HG03139 (cell line): ENCODE data around the gene SMIM12.

Experiments
- ATAC-seq: cut with Tn5 transposase; IDR thresholded peaks from one replicate; pipeline ENCODE4 v1.9.1; 2021; ENCODE audit not compliant: unreplicated experiment

The SMIM12 gene

DNA sequence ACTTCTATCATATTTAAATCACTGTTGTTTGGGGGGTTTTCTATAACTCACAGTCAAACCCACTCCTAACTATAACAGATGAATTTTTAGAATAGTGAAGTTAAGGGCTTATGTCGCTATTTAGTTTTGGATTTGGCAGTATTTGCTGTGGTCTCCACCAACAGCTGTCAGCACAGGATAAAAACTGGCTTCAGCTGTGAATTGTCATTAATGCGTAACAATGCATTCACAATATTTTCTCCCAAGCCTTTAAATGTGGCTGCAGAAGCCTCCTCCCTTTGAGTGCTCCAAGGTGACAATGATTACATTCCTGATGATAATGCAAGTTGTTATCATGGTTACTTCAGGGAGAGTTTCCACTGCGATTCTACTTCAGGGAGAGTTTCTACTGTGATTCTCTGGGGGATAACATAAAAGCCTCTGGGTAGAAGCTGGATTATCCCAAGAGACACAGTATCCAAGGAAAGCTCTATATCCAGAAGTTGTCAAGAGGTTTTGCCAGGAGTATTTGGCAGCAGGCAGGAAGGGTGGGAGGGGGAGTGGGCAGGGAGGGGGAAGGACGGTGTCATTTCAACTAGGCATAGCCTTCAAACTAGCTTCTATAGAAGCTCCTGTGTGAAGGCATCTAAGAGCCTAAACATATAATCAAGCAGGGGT is 14.9 kb upstream of the SMIM12 start:
- no peak for ATAC-seq

GRCh38 chr1:34872133-34872503 is 12.6 kb upstream of the SMIM12 start:
- no peak for ATAC-seq

- ATAC-seq = no peak
Measured at GRCh38 chr1:34871443-34872132, 12.0 kb upstream of the SMIM12 start.

GRCh38 chr1:34870395-34870794 is 10.8 kb upstream of the SMIM12 start:
- no peak for ATAC-seq

DNA sequence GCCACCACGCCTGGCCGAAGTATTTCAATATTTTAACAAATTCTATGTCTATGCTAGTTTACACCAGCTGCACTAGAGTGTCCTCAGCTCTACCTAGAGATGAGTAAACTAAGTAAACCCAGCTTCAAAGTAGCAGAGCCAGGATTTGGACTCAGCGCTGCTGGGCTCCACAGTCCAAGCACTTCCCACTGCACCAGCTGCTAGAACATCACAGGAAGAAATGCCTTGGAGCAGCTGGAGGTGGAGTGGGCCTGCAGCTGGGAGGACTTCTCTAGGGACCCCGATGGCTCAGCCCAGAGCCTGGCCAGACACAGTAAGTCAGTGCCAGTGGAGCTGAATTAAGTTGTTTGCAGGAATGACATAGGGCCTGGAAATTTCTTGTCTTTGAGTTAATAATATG is 10.2 kb upstream of the SMIM12 start:
- no peak for ATAC-seq

DNA sequence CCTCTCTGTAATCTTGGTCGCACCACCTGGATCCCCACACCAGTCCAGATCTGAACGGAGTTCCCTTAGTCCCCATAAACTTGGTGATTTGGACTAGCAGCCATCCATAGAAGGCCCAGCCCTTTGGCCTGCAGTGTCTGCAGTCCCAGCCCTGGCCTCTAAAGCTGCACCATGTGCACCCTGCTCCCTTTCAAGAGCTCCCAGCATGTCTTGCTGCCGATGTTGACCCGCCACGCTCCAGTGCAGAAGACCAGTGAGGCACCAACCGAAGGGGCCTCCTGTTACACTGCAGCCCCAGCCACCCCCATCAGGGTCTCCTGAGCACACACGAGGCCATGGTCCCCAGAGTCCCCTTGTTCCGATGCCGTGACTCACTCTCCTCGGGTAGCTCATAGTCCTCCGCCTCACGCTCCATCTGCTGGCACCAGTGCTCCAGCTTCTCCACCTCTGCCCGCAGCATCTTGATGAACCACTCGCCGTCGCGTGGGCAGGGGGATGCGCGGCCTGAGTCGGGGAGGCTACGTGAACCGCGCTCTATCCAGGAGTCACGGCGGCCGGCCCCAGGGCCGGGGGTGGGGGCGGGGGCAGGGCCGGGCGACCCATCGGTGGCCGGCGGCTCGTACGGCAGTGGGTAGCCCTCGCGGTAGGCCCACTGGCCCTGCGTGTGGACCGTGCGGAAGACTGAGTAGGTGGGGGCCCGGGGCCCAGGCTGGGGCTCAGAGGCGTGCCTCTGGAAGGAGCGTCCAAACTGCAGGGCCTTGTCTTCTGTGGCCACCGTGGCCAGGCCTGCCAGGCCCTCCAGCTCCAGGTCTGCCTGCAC is 8.9 kb upstream of the SMIM12 start:
- no peak for ATAC-seq

DNA sequence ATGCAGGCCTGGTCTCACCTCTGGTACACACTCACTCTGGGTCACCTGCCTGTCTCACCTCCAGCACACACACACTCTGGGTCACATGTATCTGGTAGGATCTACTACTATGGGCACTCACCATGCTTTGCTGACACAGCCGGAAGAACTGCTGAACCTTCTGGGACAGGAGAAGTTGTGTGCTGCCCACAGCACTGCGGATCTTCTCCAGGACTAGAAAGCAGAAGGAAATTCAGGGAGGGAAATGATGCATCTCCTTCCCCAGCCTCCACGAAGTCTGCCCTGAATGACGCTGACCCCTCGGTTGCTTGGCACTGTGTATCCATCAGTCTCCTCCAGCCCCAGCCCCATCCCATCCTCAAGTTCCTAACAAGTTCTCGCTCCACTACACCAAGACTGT is 7.9 kb upstream of the SMIM12 start:
- ATAC-seq = no peak

GRCh38 chr1:34866762-34867109 is 7.2 kb upstream of the SMIM12 start:
- ATAC-seq = no peak

DNA sequence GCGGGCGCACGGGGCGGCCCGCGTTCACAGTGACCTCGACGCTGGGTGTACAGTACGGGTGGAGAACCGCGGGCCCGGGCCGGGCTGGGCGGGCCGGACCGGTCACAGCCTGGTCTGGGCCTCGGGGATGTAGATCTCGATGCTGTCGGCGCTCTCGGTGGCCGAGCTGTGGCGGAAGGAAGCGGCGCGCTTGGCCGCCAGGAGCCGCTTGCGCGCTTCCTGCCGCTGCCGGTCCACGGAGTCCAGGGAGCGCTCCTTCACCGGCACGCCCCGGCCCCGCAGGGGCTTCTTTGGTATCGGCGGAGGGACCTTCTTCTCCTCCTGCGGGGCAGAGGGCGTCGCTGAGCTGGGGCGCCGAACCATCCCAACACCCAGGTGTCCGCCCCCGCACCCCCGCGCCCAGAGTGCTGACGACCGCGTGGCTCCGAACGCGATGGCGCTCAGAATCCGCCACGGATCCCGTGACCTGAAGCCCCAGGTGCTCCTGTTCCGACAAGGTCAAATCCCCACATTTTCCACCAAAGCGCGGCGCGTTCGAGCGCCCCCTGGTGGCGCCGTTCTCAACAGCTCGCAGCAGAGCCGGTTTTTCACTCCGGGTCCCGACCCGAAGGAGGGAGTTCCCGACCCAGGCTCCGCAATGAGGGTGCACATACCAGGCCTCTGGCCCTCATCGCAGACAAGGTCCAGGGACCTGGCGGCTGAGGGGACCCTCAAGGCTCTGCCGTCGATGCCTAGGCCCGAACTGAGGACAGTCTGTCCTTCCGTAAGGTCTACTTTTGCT is 6.6 kb upstream of the SMIM12 start:
- ATAC-seq = no peak

- ATAC-seq = no peak
Measured at GRCh38 chr1:34865573-34865972, 6.0 kb upstream of the SMIM12 start.

DNA sequence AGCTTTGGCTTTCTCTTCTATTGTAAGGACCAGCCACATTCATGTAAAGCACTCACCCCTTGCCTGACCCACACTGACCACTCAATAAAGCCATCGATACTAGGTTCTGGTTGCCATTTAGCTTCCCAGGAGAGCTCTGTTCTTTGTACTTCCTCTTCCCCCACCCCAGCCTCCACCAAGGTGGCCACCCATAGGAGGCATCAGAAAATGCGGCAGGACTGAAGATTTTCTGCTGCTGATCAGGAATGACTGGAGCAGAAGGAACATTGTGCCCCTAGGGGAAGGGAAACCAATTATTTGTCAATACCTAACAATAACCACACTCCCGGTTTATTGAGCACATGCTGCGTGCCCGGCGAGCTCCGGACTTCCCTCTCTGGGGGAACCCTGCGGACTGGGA is 5.2 kb upstream of the SMIM12 start:
- ATAC-seq = no peak

DNA sequence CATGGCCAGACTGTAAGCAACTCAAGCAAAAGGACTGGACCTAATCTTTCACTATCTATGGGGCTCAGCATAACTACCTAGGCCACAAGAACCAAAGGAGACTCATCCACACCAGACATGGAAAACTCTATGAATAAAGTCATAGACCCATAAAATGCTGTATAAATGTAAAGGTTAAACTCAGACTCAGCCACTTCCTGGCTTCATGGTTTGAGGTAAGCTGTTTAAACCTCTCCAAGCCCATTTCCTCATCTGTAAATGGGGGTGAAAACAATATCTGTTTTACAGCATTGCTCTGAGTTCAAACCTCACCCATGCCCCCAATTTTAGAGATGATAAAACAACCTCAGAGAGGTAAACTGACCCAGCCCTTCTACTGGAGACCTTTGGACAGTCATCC is 4.0 kb upstream of the SMIM12 start:
- ATAC-seq = no peak

GRCh38 chr1:34858901-34859445 is 576 bp downstream of the SMIM12 start:
- no peak for ATAC-seq

DNA sequence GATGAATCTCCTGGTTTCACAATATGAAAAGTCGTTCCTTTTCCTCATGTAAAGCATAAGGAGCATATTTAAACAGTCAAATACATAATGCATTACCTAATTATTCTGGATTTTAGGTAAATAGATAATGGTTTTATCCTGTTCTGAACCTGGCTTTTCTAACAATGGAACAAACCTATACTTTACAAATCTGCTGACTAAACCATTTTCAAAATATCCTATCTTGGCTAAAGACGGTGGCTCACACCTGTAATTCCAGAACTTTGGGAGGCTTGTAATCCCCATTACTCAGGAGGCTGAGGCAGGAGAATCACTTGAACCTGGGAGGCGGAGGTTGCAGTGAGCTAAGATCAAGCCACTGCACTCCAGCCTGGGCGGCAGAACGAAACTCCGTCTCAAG is 2.9 kb downstream of the SMIM12 start:
- no peak for ATAC-seq

DNA sequence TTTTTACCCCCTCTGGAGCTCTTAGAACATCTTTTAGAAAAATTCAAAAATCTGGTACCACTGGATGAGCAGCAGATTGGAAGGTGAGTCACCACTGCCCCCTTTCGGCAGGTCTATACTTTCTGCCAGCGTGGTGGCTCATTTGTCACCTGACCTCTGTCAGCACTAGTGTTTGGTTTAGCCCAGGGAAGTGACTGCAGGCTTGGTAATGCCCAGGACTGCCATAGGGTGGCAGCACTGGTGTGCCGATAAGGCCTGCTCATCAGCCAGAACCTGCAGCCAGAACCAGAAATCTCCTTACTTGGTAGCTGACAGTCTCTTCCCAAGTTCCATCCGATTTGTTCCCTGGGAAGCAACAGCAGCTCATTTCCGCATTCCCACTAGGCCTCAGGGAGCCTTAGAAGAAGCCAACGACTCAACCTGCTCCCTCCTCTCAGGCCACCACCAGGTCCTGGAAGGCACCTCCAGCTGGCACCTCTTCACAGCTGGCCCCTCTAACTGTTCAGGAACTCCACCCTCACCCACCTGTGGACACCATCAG is 6.8 kb downstream of the SMIM12 start:
- ATAC-seq = peak; percentile 97

- no peak for ATAC-seq
Measured at GRCh38 chr1:34851431-34852105, 8.0 kb downstream of the SMIM12 start.

GRCh38 chr1:34850382-34850781 is 9.2 kb downstream of the SMIM12 start:
- no peak for ATAC-seq

- ATAC-seq = no peak
Measured at GRCh38 chr1:34847094-34847493, 12.5 kb downstream of the SMIM12 start.

DNA sequence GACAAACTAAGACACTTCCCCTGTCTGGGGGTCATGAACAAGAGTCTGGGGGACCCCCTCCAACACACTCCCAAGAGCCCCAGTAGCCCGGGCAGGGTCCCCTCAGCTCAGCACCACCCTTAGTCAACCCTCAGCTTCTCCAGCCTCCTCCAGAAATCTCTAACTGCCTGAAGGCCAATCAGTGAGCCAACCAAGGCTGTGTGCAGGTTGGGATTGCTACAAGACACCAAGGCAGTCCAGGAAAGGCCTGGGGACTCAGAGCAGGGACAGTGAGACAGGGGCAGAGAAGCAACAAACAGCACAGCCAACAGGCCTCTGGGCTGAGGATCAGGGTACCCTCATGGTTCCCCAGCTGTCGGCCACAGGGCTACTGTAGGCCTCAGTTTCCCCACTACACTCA is 13.3 kb downstream of the SMIM12 start:
- no peak for ATAC-seq

GRCh38 chr1:34845131-34845901 is 14.2 kb downstream of the SMIM12 start:
- ATAC-seq = no peak
